NOMO-1 (cell line): ENCODE results near the gene TRAF2.

ENCODE experiments used
- DNase-seq, 2 experiments: peaks; one replicate each; lab custom pipeline; 2025; ENCODE audit not compliant: unreplicated experiment in 2 of 2; lab: John Stamatoyannopoulos, UW

The TRAF2 gene

DNA sequence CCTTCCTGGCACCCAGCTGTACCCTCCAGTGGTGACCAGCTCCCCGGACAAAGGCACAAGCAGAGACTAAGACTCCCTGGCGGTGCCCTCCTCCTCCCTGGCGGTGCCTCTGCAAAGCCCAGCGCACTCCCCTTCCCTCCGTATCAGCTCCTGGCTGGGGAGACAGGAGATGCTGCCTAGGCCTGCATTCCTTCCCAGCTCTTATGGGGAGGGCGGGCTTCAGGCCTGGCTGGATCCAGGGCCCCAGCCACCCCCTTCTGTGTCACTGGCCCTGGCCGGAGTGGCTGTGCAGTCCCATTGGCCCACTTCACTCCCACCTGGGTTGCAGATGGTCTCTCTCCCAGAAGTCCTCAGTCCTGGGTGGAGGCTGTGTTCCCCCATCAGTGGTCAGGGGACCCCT, 72.2 kb downstream of the TRAF2 start:
- no peak for DNase-seq

DNA sequence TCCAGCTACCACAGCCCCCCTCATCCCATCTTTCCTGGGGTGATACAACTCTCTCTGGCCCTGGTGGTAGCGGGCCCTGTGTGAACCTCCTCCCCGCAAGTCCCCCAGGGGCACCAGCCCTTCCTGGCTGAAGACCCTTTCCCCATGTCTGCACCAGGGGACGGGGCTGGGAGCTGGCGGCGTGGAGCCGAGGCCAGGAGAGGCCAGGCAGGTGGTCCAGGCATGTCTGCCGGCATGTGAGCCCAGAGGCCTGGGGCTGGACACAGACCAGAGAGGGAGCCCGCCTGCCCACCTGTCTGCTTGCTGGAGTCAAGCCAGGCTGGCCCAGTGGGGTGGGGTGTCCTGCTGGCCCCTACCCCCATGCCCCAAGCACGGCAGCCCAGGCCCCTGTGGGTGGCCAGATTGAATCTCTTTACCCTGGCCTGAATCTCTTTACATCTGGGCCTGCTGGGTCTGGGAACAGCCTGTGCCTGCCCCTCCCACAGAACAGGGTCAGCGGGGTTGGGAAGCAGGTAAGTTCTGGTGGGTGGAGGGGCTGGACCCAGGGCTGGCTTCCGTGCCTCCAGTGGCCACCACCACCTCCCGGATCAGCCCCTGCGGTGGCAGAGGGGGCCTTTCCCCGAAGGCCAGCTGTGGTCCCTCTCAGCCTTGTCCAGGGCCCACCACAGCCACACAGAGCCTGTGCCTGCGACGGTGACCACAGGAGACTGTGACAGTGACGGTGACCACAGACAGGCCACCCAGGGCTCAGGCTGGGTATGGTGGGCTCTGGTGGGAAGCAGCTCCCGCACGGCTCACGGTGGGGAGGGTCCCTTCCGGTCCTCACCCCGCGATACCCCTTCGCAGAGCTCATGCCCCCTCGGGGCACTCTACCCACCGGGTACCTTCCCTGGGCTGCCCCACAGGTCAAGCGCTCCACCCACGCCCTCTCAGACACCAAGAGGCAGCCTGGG, 72.9 kb downstream of the TRAF2 start:
- no peak for DNase-seq

DNA sequence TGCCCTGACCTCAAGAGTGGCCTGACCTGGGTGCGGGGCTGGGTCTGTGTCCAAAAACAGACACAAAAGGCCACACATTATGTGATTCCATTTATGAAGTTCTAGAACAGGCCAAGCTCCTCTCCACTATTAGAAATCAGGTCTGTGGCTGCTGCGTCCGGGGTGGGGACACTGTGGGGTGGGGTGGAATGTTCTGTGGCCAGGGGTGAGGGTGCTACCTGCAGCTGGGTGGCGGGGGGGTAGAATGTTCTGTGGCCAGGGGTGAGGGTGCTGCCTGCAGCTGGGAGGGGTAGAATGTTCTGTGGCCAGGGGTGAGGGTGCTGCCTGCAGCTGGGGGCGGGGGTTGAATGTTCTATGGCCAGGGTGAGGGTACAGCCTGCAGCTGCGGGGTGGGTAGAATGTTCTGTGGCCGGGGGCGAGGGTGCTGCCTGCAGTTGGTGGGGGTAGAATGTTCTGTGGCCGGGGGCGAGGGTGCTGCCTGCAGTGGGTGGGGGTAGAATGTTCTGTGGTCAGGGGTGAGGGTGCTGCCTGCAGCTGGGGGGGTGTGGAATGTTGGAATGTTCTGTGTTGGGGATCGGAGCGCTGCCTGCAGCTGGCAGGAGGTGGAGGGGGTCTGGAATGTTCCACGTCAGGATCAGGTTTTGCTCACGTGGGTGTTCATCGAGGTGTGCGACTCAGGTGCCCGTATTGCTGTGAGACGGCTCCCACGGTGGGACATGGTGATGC, 74.1 kb downstream of the TRAF2 start:
- DNase-seq = no peak

DNA sequence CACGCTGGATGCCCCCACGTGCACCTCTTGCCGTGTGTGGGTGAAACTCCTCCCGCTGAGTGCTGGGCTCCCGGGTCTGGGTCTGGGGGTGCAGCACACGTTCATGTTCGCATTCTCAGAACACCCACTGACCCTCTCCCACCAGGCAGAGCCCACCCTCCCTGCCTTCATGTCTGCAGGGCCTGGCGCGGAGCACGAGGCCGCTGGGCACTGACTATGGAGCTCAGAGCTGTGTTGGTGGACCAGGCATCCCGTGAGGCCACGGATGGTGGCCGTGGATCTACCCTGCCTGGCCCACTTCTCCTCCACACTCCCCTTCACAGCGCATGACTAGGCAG, 74.6 kb downstream of the TRAF2 start:
- no peak for DNase-seq

DNA sequence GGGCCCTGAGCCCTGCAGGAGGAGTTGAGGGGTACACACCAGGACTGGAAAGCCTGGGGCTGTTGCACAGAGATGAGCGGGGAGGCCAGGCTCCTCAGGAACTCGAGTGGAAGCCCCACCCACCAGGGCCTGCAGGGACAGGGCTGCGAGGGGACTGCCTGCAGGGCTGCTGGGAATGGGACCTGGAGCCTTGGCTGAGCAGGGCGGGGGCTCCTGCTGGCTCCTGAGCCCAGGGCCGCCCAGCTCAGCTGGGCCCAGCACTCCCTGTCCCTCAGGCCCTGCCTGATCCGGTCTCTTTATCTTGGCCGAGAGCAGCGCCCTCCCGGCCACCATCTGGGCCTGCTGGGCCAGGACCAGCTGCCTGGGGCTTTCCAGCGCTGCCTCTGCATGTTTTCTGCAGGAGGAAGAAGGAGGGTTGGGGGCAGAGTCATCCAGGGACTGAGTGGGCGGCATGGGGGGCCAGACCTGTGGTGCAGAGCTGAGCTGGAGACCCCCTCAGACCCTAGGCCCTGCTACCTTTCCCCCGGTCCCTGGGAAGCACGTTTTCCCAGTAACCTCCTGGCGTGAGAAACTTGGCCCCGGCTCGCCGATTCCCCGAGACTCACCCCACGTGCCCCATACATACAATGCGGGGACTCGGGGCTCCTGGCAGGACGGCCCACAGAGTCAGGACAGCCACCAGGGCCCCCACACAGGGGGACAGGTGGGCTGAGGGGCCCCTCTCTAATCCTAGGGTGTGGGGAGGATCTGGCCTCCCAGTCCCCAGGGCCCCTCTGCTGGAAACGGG, 75.2 kb downstream of the TRAF2 start:
- no peak for DNase-seq

DNA sequence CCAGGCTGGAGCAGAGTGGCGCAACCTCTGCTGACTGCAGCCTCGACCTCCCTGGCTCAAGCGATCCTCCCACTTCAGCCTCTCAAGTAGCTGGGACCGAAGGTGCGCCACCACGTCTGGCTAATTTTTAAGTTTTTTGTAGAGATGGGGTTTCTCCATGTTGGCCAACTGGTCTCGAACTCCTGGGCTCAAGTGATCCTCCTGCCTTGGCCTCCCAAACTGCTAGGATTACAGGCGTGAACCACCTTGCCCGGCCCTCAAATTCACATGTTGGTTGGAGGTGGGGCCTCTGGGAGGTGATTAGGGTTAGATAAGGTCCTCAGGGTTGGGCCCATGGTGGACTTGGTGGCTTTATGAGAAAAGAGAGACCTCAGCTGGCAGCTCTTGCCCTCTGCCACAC, 75.8 kb downstream of the TRAF2 start:
- no peak for DNase-seq

DNA sequence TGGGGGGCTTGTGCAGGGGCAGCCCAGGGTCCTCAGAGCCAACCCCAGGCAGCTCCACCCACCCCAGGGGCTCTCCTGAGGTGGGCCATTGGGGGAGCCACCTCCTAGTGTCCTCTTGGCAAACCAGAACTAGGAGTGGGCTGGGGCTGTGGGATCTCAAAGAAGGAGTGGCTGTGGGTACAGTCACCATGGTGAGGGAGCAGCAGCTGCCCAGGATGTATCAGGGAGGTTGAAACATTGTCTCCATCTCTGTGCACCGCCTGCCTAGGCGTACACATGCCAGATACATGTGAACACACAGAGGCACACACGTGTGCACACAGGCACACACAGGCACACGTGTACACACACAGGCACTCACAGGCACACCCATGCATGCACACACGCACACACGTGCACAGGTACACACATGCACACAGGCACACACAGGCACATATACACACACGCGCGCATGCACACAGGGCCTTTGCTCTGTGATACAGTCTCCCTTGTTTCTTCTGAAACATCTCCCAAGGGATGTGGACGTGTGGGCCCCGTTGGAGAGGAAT, 76.5 kb downstream of the TRAF2 start:
- DNase-seq = no peak

DNA sequence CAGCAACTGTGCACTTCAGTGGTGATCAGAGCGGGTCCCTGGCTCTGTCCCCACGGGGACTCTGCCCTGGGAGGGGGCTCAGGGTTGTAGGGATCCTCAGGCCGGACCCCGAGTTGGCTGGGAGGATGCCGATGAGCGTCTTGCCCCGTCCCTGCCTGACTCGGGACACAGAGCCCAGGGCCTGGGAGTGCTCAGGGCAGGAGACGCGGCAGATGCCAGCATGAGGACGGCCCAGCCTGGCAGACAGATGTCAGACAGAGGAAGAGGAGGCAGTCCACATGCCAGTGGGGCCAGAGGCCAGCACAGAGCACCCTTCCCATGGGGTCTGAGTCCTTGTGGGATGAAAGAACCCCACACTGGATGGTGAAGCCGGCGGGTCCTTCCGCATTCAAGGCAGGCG, 77.0 kb downstream of the TRAF2 start:
- DNase-seq = no peak

DNA sequence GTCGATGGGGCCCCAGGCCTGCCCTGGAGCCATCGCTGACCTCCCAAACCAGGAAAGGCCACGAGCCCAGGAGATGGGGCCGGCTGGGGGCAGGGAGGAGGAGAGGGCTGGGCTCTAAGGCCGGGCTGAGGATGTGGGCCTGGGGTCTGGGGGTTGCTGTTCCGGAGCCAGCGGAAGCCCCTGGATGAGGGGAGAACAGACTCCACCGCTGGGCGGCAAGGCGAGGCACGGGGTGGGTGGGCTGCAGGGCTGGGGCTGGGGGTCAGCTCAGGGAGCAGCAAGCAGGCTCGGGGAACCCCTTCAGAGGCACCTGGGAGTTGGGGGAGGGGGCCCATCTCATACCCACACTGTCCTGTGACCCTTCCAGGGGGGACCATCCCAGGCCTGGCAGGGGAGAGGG, 77.4 kb downstream of the TRAF2 start:
- DNase-seq = no peak

DNA sequence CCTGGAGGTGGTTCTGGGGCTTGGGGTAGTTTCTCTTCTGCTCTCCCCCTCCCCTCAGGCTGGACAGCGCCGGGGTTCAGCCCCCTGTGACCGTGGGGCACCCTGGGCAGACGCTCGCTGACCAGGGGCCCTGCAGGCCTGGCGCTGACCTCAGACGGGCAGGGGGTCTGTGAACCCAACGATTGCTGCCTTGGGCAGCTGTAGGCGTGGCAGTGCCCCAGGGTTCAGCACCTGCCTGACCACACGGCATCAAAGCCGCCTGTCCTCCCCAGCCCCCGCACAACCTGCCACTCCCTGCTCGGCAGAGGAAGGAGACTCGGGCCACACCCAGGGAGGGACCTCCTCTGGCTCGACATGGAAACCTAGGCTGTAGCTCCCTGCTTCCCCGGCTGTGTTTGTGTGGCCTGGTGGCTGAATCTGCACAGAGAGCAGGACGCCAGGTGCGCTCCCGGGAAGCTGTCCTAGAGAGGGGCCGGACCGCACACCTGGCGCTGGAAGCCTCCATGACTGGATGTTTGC, 77.9 kb downstream of the TRAF2 start:
- no peak for DNase-seq

DNA sequence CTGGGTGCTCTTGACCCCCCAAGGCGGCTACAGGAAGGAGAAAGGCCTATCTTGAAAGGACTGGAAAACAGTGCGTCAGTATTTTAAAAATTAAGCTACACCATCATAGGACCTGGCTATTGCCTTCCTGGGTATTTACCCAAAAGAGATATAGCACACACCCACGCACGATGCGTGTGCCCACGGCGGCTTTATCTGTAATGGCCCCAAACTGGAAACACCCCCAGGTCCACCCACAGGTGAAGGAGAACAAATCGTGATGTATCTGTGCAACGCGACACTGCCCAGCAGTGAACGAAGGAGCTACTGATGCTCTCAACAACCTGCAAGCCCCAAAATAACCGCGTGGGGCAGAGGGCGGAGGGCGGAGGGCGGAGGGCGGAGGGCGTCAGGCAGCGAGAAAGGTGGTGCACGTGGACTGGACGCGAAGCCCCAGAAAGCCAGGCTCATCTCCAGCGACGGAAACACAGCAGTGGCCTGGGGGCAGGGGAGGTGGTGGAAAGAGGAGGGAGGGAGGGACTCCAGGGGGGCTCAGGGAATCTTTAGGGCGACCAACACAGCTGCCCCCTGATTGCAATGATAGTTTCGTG, 78.6 kb downstream of the TRAF2 start:
- no peak for DNase-seq

DNA sequence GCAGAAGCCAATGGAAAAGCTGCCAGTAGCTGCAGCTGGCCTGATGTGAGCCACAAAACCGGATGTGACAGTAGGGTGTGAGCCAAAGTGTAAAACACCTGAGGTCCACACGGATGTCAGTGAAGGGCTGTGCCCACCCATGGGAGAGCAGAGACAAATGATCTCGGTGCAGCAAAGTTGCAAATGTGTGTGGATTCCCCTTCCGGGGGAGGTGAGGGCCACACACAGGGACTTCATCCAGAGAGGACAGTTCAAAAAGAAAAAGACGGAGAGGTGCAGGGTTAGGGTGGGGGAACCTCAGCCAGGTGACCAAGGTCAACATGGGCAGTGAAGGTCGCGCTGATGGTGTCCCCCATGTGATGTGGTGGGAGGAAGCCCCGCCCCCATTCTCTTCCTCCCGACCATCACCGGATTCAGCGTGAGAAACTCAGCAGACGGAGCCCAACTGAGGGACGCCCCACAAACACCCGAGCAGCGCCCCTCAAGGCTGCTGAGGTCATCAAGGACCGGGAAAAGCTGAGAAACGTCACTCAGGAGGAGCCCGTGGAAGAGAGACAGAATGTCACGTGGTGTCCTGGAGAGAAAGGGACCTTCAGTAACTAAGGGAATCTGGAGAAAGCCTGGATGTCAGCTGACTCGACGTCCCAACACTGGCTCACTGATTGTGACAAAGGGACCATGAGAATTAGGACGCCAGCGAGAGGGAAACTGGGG, 79.6 kb downstream of the TRAF2 start:
- no peak for DNase-seq

DNA sequence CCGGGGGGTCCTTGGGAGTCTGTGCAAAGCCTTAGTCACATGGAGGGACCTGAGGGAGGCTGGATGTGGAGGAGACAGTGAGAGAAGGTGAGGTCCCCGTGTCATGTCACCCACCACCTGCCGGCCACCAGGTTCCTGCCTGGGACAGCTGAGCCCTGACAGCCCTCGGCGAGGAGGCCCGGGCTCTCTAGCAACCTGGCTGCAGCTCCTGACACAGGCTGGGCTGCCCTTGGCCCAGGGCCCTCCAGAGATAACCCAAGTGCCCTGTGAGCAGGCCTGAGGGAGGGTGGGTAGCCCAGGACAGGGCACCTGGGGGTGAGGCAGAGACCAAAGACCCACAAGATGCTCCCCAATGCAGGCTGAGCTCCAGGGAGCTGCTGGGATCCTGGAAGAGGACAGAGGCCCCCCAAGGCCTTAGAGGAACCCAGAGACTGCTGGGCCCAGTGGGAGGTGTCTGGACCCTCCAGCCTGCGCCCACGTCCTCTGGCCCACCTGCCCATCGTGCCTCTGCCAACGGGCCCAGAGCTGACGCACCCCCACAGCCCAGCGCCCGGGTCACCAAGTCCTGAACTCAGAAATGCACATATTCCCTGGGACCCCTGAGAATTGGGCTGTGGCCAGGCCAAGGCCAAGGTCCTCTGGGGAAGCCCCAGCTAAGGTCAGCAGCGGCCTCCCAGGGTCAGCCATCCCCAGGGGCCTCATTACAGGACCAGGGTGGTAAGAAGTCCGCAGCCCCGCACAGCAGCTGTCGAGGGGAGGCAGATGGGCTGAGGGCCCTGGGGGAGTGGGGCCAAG, 82.2 kb downstream of the TRAF2 start:
- DNase-seq = no peak

DNA sequence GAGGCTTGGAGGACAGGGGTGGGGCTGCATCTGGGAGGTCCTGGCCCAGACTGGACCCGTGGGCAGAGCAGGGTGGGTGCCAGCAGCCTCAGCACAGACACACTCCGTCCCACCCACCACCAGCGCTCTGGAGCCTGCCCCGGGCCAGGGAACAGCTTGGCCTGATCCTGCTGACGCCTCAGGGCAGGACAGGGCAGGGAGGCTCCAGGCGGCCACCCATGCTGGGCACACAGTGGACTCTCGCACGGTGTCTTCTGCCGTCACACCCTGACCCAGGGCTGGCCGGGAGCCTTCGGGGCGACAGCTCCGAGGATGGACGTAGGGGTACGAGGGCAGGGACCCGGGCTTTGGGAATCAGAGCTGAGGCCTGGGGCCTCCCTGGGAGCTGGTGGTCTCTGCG, 82.8 kb downstream of the TRAF2 start:
- no peak for DNase-seq

DNA sequence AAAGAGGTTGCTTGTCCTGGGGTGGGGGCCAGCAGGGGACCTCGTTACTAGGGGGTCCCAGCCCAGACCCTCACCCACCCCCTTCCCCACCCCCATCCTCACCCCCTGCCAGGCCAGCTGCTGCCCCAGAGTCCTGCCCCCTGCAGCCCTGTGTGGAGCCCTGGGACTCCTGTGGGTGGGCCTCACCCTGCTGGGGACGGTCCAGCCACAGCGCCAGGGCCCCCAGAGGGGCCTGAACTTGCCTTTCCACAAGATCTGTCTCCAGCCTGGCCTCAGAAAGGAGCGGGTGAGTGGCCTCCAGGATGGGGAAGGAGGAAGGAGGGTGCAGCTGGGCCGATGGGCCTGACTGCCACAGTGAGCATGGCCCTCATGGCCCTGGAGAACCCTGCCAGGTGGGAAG, 83.5 kb downstream of the TRAF2 start:
- DNase-seq = no peak

DNA sequence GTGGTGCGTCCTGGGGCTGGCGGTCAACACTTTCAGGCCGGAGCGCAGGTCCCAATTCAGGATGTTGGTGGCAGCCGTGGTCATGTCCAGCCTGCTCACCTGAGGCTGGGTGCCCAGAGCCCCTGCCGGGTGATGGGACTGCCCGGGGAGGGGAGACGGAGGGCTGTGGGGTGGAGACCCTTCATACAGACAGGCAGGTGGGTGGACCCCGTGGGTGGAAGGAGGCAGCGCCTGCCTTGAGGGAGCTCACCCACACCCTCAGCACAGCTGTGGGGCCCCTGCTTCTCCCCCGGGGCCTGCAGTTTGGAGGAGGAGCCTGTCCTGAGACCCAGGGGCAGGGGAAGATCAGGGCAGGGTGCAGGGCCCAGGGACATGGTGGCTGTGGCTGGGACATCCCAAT, 84.0 kb downstream of the TRAF2 start:
- DNase-seq = no peak

DNA sequence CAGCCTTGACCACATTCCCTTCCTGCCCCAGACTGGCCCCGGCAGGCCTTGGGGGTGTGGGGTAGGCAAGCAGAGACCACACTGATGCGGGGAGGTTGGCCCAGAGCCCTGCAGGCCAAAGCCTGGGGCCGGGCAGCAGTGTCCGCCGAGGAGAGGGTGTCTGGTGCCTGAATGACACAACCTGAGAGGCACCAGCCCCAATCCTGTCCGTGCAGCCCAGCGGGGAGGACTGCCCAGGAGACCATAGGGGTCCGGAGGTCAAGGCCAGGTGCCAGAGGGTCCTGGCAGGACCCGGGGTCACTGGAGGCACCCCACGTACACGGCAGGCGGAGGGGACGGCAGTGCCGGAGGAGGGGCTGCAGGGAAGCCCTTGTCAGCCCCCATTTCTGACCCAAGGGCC, 85.4 kb downstream of the TRAF2 start:
- no peak for DNase-seq

DNA sequence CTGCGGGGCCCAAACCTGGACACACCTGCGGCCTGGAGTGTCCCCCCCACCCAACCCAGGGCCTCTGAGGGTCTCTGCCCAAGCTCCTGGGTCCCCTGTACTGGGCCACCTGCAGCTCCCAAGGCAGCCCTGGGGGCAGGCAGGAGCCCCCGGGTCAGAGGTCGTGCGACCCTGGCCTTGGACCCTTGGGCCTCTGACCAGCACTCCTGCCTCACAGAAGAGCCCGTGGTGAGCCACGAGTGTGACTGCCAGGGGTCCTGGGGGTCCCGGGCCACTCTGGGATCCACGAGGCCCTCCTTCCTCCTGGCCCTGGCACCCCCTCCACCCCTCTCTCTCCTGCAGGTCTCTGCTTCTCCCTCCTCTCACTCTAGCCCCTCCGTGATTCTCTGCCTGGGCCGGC, 86.0 kb downstream of the TRAF2 start:
- no peak for DNase-seq

DNA sequence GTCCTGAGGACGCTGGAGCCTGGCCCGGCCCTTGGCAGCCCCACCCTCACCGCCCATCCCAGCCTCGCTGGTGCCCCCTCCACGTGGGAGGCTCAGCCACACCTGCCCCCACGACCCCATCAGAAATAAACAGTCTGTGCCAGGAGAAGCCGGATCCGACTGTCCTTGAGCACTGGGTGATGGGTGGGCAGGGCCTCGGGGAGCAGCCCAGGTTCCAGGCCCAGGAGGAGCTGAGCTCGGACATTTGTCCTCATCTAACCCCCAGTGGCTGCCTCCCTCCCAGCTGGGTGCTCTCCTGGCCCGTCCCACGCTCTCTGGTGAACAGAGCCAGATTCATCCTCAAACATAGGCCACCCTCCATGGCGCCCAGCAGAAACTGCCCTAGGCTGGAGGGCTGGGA, 86.4 kb downstream of the TRAF2 start:
- no peak for DNase-seq
